Measurements from ENCODE around the gene NUP214. TPM values are rescaled to one million over a fixed set of nuclear protein-coding genes. Genes with fewer than 3 reads are reported as not detected.

Gene NUP214
- polyA plus RNA-seq, 1 donor from 2014 or later: 23.0 TPM

DNA sequence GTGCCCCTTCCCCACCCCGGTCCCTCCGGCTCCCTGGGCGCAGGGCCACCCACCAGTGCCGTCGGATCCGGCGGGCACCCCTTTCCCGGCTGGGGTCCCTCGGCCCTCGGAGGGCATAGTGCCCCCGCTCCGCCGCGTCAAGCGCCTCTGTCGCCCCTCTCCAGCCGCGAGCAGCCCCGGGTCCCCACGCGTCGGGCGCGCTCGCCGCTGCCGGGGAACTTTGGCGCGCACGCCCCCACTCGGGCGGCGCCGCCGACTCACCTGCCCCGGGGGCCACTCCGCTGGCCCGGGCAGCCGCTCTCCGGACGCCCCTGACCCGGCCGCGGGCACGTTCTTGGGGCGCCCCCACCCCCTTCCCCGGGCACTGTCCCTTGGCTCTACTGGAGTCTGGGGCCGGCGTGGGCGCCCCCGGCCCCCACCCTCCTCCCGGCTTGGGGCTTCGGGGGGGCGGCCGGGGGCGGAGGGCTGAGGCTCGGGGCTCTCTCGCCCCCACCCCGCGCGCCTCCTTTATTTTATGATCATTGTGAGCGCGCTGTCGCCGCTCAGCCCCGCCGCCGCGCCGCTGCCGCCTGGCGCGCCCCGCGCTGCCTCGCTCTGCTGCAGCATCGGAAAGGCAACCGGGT is 152.0 kb downstream of the NUP214 start:
- Mint-ChIP-seq H3K9me3 (no peaks in the 10 kb centered on the region), H3K27me3 (peaks cover 6% of the 10 kb centered on the region), H3K36me3 (no peaks in the 10 kb centered on the region), H3K27ac (no peak overlapping the region), H3K4me1 (peaks cover 19 to 30% (median 22%) of the 10 kb centered on the region in 3 donors), H3K4me3 (peak overlapping the region in 2 of 4 donors; percentile 47 to 70)

DNA sequence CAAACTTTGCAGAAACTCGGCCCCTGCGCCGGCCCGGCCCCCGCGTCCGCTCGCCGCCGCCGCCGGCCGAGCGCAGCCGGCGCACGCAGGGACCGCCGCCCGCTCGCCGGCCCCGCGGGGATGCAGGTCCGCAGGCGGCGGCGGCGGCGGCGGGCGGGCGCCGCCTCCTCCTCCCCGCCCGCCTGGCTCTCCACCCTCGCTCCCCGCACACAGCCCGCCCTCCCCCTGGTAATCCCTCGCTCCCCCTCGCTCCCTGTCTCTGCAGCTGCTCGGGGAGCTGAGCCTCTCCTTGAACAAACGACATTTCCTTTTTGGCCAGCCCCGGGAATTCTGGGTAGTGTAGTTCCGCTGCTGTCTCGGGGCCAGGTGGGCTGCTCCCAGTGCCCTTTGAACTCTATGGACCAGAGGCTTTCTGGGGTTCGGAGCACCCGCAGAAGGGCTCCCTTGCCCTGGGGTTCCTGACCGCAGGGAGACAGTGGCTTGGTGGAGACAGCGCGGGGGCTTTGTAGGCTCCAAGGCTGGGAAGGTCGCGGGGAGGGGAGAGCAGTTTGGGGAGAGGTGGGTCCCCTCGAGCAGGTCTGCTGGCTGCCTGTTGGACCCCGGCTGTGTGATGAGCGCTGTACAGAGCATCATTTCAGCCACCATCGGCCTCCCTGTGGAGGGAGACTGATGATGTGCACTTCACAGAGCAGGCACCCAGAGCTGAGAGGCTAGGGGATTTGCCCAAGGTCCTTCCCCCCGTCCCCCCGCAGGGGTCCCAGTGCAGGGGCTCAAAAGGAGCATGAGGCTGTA is 152.7 kb downstream of the NUP214 start:
- Mint-ChIP-seq H3K4me3 (peak overlapping the region; percentile 82 to 92 (median 90)), H3K36me3 (no peaks in the 10 kb centered on the region), H3K4me1 (peaks cover 18 to 27% (median 20%) of the 10 kb centered on the region in 3 donors), H3K9me3 (no peaks in the 10 kb centered on the region), H3K27ac (peak overlapping the region; percentile 86 to 92 (median 89)), H3K27me3 (peaks cover 6% of the 10 kb centered on the region)

- H3K36me3 Mint-ChIP-seq: no peaks in the 10 kb centered on the region
- H3K27me3 Mint-ChIP-seq: peaks cover 6% of the 10 kb centered on the region
- peaks cover 12 to 22% (median 17%) of the 10 kb centered on the region in 3 donors for H3K4me1 Mint-ChIP-seq
These were observed 153.3 kb downstream of the NUP214 start for GRCh38 chr9:131278702-131279111.

GRCh38 chr9:131279196-131279862 is 153.9 kb downstream of the NUP214 start:
- Mint-ChIP-seq H3K36me3 (no peaks in the 10 kb centered on the region), H3K9me3 (no peaks in the 10 kb centered on the region), H3K27me3 (peaks cover 6% of the 10 kb centered on the region), H3K4me3 (peak overlapping the region; percentile 41 to 92 (median 90)), H3K4me1 (peaks cover 12 to 18% (median 13%) of the 10 kb centered on the region in 3 donors), H3K27ac (peak overlapping the region; percentile 59 to 89 (median 72))

More at GRCh38 chr9:131278702-131279111, 153.3 kb downstream of the NUP214 start:
- Mint-ChIP-seq H3K27ac (peak overlapping the region; percentile 72 to 89 (median 86)), H3K9me3 (no peaks in the 10 kb centered on the region), H3K4me3 (peak overlapping the region; percentile 82 to 92 (median 90))

DNA sequence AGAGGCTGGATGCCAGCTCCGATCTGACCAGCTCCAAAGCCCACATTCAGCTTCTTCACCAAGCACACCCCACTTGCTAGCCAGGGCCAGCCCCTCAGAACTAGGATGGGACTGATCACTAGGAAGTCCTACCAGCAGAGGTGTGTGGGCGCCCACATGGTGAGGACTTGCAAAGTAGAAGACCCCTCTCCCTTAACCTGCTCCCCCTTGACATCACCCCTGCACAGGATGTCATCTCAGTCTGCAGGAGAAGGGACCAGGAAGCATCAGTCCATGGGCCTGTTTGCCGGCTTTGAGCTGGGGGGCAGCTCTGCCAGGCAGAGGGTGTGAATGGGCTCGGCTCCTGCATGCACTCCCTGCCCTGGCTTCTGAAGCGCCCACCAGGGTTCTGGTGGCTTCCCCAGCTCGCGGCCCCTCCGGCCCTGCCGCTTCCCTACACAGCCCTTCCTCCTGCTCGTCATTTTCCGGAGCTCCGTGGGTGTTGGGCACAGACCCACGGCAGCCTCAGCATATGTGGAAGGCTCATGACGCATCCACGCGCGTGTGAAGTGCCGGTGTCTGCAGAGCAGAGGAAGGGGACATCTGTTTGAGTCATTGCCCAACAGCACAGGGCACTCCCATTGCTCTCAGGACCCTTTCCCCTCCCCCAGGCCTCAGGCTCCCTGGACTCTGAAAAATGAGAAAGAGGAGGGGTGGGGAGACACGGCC is 154.6 kb downstream of the NUP214 start:
- peak overlapping the region in 1 of 4 donors; percentile 92 for H3K4me3 Mint-ChIP-seq
- H3K27me3 Mint-ChIP-seq: peaks cover 6% of the 10 kb centered on the region
- H3K27ac Mint-ChIP-seq: peak overlapping the region in 1 of 3 donors; percentile 89
- no peaks in the 10 kb centered on the region for H3K9me3 Mint-ChIP-seq
- peaks cover 11 to 18% (median 12%) of the 10 kb centered on the region in 3 donors for H3K4me1 Mint-ChIP-seq
- no peaks in the 10 kb centered on the region for H3K36me3 Mint-ChIP-seq

DNA sequence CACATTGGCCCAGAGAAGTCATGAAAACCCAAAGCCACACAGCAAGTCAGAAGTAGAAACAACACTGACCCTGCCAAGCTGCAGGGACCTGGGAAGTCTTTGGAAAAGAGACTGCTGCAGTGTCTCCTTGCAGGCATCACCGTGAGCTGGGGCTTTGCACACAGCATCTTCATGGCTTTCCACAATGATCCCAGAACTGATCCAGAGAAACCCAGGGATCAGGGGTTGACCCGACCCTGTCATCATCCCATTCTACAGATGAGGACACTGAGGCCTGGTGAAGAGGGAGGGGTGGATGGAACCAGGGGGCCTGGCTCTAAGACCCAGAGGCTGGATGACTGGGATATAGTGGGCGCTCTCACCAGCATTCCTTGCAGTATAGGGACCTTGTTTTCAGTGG is 155.3 kb downstream of the NUP214 start:
- H3K9me3 Mint-ChIP-seq: no peaks in the 10 kb centered on the region
- peak overlapping the region in 1 of 4 donors; percentile 12 for H3K4me3 Mint-ChIP-seq
- H3K27me3 Mint-ChIP-seq: peaks cover 6% of the 10 kb centered on the region
- no peaks in the 10 kb centered on the region for H3K36me3 Mint-ChIP-seq
- peaks cover 11 to 18% (median 12%) of the 10 kb centered on the region in 3 donors for H3K4me1 Mint-ChIP-seq
- H3K27ac Mint-ChIP-seq: peak overlapping the region in 1 of 3 donors; percentile 33

- Mint-ChIP-seq H3K4me3 (peak overlapping the region in 2 of 4 donors; percentile 6 to 80), H3K36me3 (no peaks in the 10 kb centered on the region), H3K4me1 (peaks cover 9 to 18% (median 11%) of the 10 kb centered on the region in 3 donors), H3K27me3 (peaks cover 6% of the 10 kb centered on the region), H3K27ac (peak overlapping the region in 1 of 3 donors; percentile 33), H3K9me3 (no peaks in the 10 kb centered on the region)
These were observed 156.0 kb downstream of the NUP214 start for GRCh38 chr9:131281119-131281965.

DNA sequence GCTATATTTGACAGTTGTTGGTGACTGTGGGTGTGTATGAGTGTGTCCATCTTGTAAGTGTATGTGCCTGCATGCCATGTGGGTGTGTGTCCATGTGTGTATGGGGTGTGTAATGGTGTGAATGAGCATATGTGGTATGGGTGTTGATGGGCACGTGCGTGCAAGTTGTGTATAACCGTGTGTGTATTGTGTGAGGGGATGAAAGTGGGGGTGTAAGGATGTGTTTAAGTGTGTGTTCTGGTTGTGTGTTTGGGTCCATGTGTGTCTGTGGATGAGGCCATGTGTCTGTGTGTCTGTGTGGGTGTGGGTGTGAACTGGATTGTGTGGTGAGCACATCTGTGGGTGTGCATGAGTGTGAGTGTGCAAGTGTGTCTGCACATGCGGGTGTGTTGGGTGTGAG is 156.8 kb downstream of the NUP214 start:
- H3K27ac Mint-ChIP-seq: no peak overlapping the region
- peak overlapping the region in 2 of 4 donors; percentile 5 to 80 for H3K4me3 Mint-ChIP-seq
- peaks cover 6% of the 10 kb centered on the region for H3K27me3 Mint-ChIP-seq
- H3K36me3 Mint-ChIP-seq: no peaks in the 10 kb centered on the region
- H3K4me1 Mint-ChIP-seq: peaks cover 7 to 18% (median 12%) of the 10 kb centered on the region in 3 donors
- H3K9me3 Mint-ChIP-seq: no peaks in the 10 kb centered on the region

GRCh38 chr9:131282688-131283422 is 157.5 kb downstream of the NUP214 start:
- no peaks in the 10 kb centered on the region for H3K9me3 Mint-ChIP-seq
- H3K4me3 Mint-ChIP-seq: peak overlapping the region in 1 of 4 donors; percentile 82
- peaks cover 7 to 19% (median 12%) of the 10 kb centered on the region in 3 donors for H3K4me1 Mint-ChIP-seq
- peaks cover 6% of the 10 kb centered on the region for H3K27me3 Mint-ChIP-seq
- H3K27ac Mint-ChIP-seq: no peak overlapping the region
- no peaks in the 10 kb centered on the region for H3K36me3 Mint-ChIP-seq

Other genes starting within 250 kb of the NUP214 start
- gene QRFP, start 228.8 kb upstream of the NUP214 start, polyA plus RNA-seq: not detected
- not detected for gene FIBCD1, start 186.3 kb upstream of the NUP214 start, polyA plus RNA-seq
- not detected for gene LAMC3, start 116.4 kb upstream of the NUP214 start, polyA plus RNA-seq
- gene AIF1L, start 29.1 kb upstream of the NUP214 start, polyA plus RNA-seq: not detected
- gene FAM78A, start 150.9 kb downstream of the NUP214 start, polyA plus RNA-seq: 18.3 TPM
- 1.7 TPM for gene PLPP7, start 164.1 kb downstream of the NUP214 start, polyA plus RNA-seq